ENCODE data around the gene CRK.

DNA sequence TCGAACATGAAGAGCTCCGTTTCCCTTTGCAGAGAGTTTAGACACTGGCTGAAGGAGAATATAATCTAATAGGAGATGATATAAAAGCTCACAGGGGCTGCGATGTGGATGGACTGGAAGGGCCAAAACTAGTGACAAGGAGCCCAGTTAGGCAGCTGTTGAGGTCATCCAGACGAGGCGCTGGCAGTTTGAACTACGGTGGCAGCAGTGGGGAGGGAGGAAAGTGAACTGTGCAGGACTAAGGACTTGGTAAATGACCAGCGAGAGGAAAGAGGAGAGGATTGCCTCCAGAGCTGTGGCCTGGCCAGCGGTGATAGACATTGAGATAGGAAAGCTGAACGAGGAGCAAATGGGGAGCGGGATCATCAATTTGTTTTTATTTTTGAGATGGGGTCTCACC lies 41.4 kb downstream of the CRK start:
- TF ChIP-seq, protein P1, sequence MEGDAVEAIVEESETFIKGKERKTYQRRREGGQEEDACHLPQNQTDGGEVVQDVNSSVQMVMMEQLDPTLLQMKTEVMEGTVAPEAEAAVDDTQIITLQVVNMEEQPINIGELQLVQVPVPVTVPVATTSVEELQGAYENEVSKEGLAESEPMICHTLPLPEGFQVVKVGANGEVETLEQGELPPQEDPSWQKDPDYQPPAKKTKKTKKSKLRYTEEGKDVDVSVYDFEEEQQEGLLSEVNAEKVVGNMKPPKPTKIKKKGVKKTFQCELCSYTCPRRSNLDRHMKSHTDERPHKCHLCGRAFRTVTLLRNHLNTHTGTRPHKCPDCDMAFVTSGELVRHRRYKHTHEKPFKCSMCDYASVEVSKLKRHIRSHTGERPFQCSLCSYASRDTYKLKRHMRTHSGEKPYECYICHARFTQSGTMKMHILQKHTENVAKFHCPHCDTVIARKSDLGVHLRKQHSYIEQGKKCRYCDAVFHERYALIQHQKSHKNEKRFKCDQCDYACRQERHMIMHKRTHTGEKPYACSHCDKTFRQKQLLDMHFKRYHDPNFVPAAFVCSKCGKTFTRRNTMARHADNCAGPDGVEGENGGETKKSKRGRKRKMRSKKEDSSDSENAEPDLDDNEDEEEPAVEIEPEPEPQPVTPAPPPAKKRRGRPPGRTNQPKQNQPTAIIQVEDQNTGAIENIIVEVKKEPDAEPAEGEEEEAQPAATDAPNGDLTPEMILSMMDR (conservative IDR thresholded peaks at IDR 0.05; ENCODE audit: low read depth, low read length), result no peak
- no peak for TF ChIP-seq EZH2 (IDR thresholded peaks at IDR 0.05; ENCODE audit: low read length, unreplicated experiment)

Data from PC-3 (cell line).